ENCODE measurements around the gene TLE3. TPM values are rescaled to one million over a fixed set of nuclear protein-coding genes. Genes with fewer than 3 reads are reported as not detected.

TLE3 gene
- polyA plus RNA-seq, 1 donor (not counting 4 experiments of a cell fraction or from before 2014, with no cell fraction given): 8.3 TPM

- dilution Hi-C loops (cut with MboI; ENCODE audit: extremely low pct_ligation_motif_present, low sequenced_read_pairs): no loop called here
- FAIRE-seq (peak; percentile 69), DNase-seq (ENCODE audit: low read depth, low spot score) (no peak)
- Histone ChIP-seq H3K79me2 (ENCODE audit: control insufficient read depth, insufficient read depth, low read length) (no peaks in the 10 kb centered on the region), H4K20me1 (ENCODE audit: control insufficient read depth, extremely low read depth, insufficient read depth, low read length) (no peaks in the 10 kb centered on the region), H3K9ac (ENCODE audit: control insufficient read depth, extremely low read depth, insufficient read depth, low read length) (no peak overlapping the region), H3K36me3 (ENCODE audit: control insufficient read depth in 2 of 2, extremely low read depth in 1 of 2, insufficient read depth in 2 of 2, low read length in 2 of 2) (no peaks in the 10 kb centered on the region), H3K9me3 (ENCODE audit: control insufficient read depth, low read depth, low read length) (no peaks in the 10 kb centered on the region), H3K4me3 (ENCODE audit: control insufficient read depth in 2 of 3, extremely low read depth in 1 of 3, insufficient read depth in 2 of 3, low read depth in 1 of 3, low read length in 3 of 3) (no peak overlapping the region), H2AFZ (ENCODE audit: control insufficient read depth, low read length) (no peak overlapping the region), H3K4me1 (ENCODE audit: control insufficient read depth, extremely low read depth, insufficient read depth, low read length) (no peaks in the 10 kb centered on the region), H3K9me1 (ENCODE audit: control insufficient read depth, extremely low read depth, insufficient read depth, low read length) (no peaks in the 10 kb centered on the region), H3K27me3 (ENCODE audit: control insufficient read depth, extremely low read depth, insufficient read depth, low read length) (peaks cover 42% of the 10 kb centered on the region), H3K27ac (ENCODE audit: control insufficient read depth, insufficient read depth, low read length) (no peak overlapping the region), H3K4me2 (ENCODE audit: control insufficient read depth, extremely low read depth, insufficient read depth, low read depth, low read length) (no peak overlapping the region)
- TF ChIP-seq CTCF (optimal IDR thresholded peaks at IDR 0.05 in 1 of 3, IDR thresholded peaks at IDR 0.05 in 1 of 3, conservative IDR thresholded peaks at IDR 0.05 in 1 of 3; ENCODE audit: extremely low read depth in 1 of 3, insufficient read depth in 2 of 3, low read length in 3 of 3): peak in 2 of 3 experiments; percentile 26 to 38
- TF ChIP-seq EZH2 (IDR thresholded peaks at IDR 0.05; ENCODE audit: low read length): no peak
These were observed 24.0 kb upstream of the TLE3 start for GRCh38 chr15:70121624-70122302.

- dilution Hi-C loops (cut with MboI; ENCODE audit: extremely low pct_ligation_motif_present, low sequenced_read_pairs): no loop called here
- H3K4me2 ChIP-seq (ENCODE audit: control insufficient read depth, extremely low read depth, insufficient read depth, low read depth, low read length): no peak overlapping the region
- H4K20me1 ChIP-seq (ENCODE audit: control insufficient read depth, extremely low read depth, insufficient read depth, low read length): no peaks in the 10 kb centered on the region
- DNase-seq (ENCODE audit: low read depth, low spot score): no peak
- H3K9me3 ChIP-seq (ENCODE audit: control insufficient read depth, low read depth, low read length): no peaks in the 10 kb centered on the region
- H3K27me3 ChIP-seq (ENCODE audit: control insufficient read depth, extremely low read depth, insufficient read depth, low read length): peaks cover 35% of the 10 kb centered on the region
- no peak overlapping the region for H3K27ac ChIP-seq (ENCODE audit: control insufficient read depth, insufficient read depth, low read length)
- no peaks in the 10 kb centered on the region for H3K36me3 ChIP-seq (ENCODE audit: control insufficient read depth in 2 of 2, extremely low read depth in 1 of 2, insufficient read depth in 2 of 2, low read length in 2 of 2)
- TF ChIP-seq EZH2 (IDR thresholded peaks at IDR 0.05; ENCODE audit: low read length) (no peak), CTCF (optimal IDR thresholded peaks at IDR 0.05 in 1 of 3, IDR thresholded peaks at IDR 0.05 in 1 of 3, conservative IDR thresholded peaks at IDR 0.05 in 1 of 3; ENCODE audit: extremely low read depth in 1 of 3, insufficient read depth in 2 of 3, low read length in 3 of 3) (no peak)
- no peaks in the 10 kb centered on the region for H3K9me1 ChIP-seq (ENCODE audit: control insufficient read depth, extremely low read depth, insufficient read depth, low read length)
- no peak for FAIRE-seq
- no peak overlapping the region for H3K4me3 ChIP-seq (ENCODE audit: control insufficient read depth in 2 of 3, extremely low read depth in 1 of 3, insufficient read depth in 2 of 3, low read depth in 1 of 3, low read length in 3 of 3)
- no peaks in the 10 kb centered on the region for H3K4me1 ChIP-seq (ENCODE audit: control insufficient read depth, extremely low read depth, insufficient read depth, low read length)
- H3K79me2 ChIP-seq (ENCODE audit: control insufficient read depth, insufficient read depth, low read length): no peaks in the 10 kb centered on the region
- no peak overlapping the region for H3K9ac ChIP-seq (ENCODE audit: control insufficient read depth, extremely low read depth, insufficient read depth, low read length)
- H2AFZ ChIP-seq (ENCODE audit: control insufficient read depth, low read length): no peak overlapping the region
These were observed 23.4 kb upstream of the TLE3 start for GRCh38 chr15:70120958-70121623.
